ENCODE results near the gene SLC38A3. TPM values are rescaled to one million over a fixed set of nuclear protein-coding genes. Genes with fewer than 3 reads are reported as not detected.

Gene SLC38A3
- total RNA-seq: 1.00 to 1.9 TPM (median 1.2 TPM) in 3 replicates
- long read RNA-seq, partial matches to known transcripts: 0 of 2 reads
- long read RNA-seq, other reads (novel, unspliced or antisense): 1 of 2 reads

- H3K4me3 Mint-ChIP-seq (ENCODE audit: unreplicated experiment): peak within 1 kb of the TSS; percentile 61
- H3K9me3 Mint-ChIP-seq (ENCODE audit: low read depth): no peaks in the 10 kb centered on the region
Measured at GRCh38 chr3:50204804-50205412, at the start of gene SLC38A3. Gene SLC38A3, plus strand, starts transcription at chr3:50205271. Its CDS starts 8,929 bp downstream, at chr3:50214200.

GRCh38 chr3:50155491-50155878 lies 49.6 kb upstream of the SLC38A3 start:
- DNase-seq (ENCODE audit: low spot score): no peak
- no peaks in the 10 kb centered on the region for H3K27me3 Mint-ChIP-seq (ENCODE audit: low read depth)
- H3K9me3 Mint-ChIP-seq (ENCODE audit: low read depth): no peaks in the 10 kb centered on the region
- H3K27ac Mint-ChIP-seq (ENCODE audit: unreplicated experiment): peak overlapping the region; percentile 65
- H3K4me1 Mint-ChIP-seq (ENCODE audit: low read depth): peaks cover 47% of the 10 kb centered on the region
- TF ChIP-seq, protein P1, sequence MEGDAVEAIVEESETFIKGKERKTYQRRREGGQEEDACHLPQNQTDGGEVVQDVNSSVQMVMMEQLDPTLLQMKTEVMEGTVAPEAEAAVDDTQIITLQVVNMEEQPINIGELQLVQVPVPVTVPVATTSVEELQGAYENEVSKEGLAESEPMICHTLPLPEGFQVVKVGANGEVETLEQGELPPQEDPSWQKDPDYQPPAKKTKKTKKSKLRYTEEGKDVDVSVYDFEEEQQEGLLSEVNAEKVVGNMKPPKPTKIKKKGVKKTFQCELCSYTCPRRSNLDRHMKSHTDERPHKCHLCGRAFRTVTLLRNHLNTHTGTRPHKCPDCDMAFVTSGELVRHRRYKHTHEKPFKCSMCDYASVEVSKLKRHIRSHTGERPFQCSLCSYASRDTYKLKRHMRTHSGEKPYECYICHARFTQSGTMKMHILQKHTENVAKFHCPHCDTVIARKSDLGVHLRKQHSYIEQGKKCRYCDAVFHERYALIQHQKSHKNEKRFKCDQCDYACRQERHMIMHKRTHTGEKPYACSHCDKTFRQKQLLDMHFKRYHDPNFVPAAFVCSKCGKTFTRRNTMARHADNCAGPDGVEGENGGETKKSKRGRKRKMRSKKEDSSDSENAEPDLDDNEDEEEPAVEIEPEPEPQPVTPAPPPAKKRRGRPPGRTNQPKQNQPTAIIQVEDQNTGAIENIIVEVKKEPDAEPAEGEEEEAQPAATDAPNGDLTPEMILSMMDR (IDR thresholded peaks at IDR 0.05): no peak
- H3K4me3 Mint-ChIP-seq (ENCODE audit: unreplicated experiment): peak overlapping the region; percentile 83
- no peaks in the 10 kb centered on the region for H3K36me3 Mint-ChIP-seq (ENCODE audit: low read depth)

More at GRCh38 chr3:50204804-50205412, at the start of gene SLC38A3:
- DNase-seq (ENCODE audit: low spot score): no peak
- Mint-ChIP-seq H3K36me3 (ENCODE audit: low read depth) (no peaks in the 10 kb centered on the region), H3K4me1 (ENCODE audit: low read depth) (peaks cover 10% of the 10 kb centered on the region), H3K27me3 (ENCODE audit: low read depth) (peaks cover 15% of the 10 kb centered on the region), H3K27ac (ENCODE audit: unreplicated experiment) (peak within 1 kb of the TSS; percentile 32)
- TF ChIP-seq, protein P1 (IDR thresholded peaks at IDR 0.05): no peak

GRCh38 chr3:50155891-50156290 lies 49.2 kb upstream of the SLC38A3 start:
- no peak for DNase-seq (ENCODE audit: low spot score)
- Mint-ChIP-seq H3K36me3 (ENCODE audit: low read depth) (no peaks in the 10 kb centered on the region), H3K27me3 (ENCODE audit: low read depth) (no peaks in the 10 kb centered on the region), H3K9me3 (ENCODE audit: low read depth) (no peaks in the 10 kb centered on the region), H3K27ac (ENCODE audit: unreplicated experiment) (peak overlapping the region; percentile 65), H3K4me1 (ENCODE audit: low read depth) (peaks cover 45% of the 10 kb centered on the region), H3K4me3 (ENCODE audit: unreplicated experiment) (peak overlapping the region; percentile 83)
- TF ChIP-seq, protein P1 (IDR thresholded peaks at IDR 0.05): no peak

DNA sequence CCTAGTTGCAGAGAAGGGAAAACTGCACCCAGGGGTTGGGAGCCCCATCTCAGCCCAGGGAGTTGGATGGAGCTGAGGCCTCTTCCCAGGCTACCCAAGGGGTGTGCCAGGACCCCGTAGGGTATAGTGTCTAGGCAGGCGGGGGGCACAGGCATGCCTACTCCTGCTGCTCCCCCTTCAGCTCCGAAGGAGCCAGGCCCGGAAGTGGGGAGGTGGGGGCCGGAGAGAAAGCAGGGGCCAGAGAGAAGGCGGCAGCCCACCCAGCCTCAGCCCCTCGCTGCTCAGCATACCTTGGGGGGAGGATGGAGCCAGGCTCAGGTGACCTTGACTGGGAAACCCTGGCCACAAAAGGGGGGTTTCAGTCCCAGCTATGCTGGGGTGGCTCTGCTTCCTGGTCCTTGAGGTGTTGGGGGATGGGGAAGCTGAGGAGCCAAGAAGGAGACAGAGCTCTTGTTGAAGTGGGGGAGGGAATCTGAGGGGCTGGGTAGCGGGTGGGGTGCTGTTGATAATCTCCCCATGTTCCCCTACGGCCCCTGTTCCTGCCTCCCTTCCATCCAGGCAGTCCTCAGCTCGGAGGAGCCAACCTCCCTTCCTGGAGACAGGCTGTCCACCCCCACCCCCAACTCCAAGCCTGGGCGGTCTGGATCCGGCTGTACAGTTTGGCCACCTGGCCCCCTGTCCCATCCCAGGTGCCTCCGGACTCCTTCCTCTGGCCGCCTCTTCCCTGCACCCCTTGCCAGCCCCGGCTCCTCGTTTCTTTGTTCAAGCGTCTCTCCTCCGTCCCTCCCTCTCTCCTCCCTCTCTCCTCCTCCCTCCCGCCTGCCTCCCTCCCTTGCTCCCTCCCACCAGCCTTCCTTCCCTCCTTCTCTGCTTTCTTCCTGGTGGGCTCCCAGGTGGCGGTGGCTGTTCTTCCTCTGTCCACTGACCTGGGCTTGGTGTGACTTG lies 48.2 kb upstream of the SLC38A3 start:
- Mint-ChIP-seq H3K9me3 (ENCODE audit: low read depth) (no peaks in the 10 kb centered on the region), H3K27ac (ENCODE audit: unreplicated experiment) (peak overlapping the region; percentile 74), H3K36me3 (ENCODE audit: low read depth) (no peaks in the 10 kb centered on the region), H3K27me3 (ENCODE audit: low read depth) (no peaks in the 10 kb centered on the region), H3K4me1 (ENCODE audit: low read depth) (peaks cover 47% of the 10 kb centered on the region), H3K4me3 (ENCODE audit: unreplicated experiment) (peak overlapping the region; percentile 83)
- TF ChIP-seq, protein P1 (IDR thresholded peaks at IDR 0.05): no peak
- DNase-seq (ENCODE audit: low spot score): no peak

GRCh38 chr3:50157827-50158529 lies 47.1 kb upstream of the SLC38A3 start:
- DNase-seq (ENCODE audit: low spot score): no peak
- Mint-ChIP-seq H3K4me3 (ENCODE audit: unreplicated experiment) (peak overlapping the region; percentile 83), H3K4me1 (ENCODE audit: low read depth) (peaks cover 59% of the 10 kb centered on the region)

More at GRCh38 chr3:50157827-50158529, 47.1 kb upstream of the SLC38A3 start:
- Mint-ChIP-seq H3K9me3 (ENCODE audit: low read depth) (no peaks in the 10 kb centered on the region), H3K36me3 (ENCODE audit: low read depth) (no peaks in the 10 kb centered on the region), H3K27me3 (ENCODE audit: low read depth) (no peaks in the 10 kb centered on the region), H3K27ac (ENCODE audit: unreplicated experiment) (peak overlapping the region; percentile 74)
- TF ChIP-seq, protein P1 (IDR thresholded peaks at IDR 0.05): no peak
